Glomerular endothelial cell (primary cell): ENCODE measurements around the gene RBBP5. TPM values are rescaled to one million over a fixed set of nuclear protein-coding genes. Genes with fewer than 3 reads are reported as not detected.

Experiments
- DNase-seq: peaks from one replicate; pipeline ENCODE4 v3.0.0-alpha.2; 2011; ENCODE audit warnings: low read depth, low spot score; ENCODE audit errors: extremely low read depth
- total RNA-seq: library from RNA; depleted of rRNA; stranded (reverse); fragments of >200 nt; gene quantifications from 2 replicates; pipeline ENCODE4 v1.2.3, GENCODE V29; 2015

The RBBP5 gene
- total RNA-seq, 1 donor from 2014 or later, result 14.5 TPM

GRCh38 chr1:205058853-205059252 is 62.9 kb downstream of the RBBP5 start:
- DNase-seq, result no peak

- no peak for DNase-seq
These were observed 63.8 kb downstream of the RBBP5 start for GRCh38 chr1:205057808-205058575.

GRCh38 chr1:205056956-205057568 is 64.7 kb downstream of the RBBP5 start:
- DNase-seq, result no peak

- DNase-seq, result no peak
These were observed 65.6 kb downstream of the RBBP5 start for GRCh38 chr1:205056188-205056611.

GRCh38 chr1:205054013-205054412 is 67.8 kb downstream of the RBBP5 start:
- no peak for DNase-seq

GRCh38 chr1:205053296-205053695 is 68.5 kb downstream of the RBBP5 start:
- no peak for DNase-seq

- DNase-seq, result no peak
These were observed 69.1 kb downstream of the RBBP5 start for GRCh38 chr1:205052690-205053089.

GRCh38 chr1:205049479-205049878 is 72.3 kb downstream of the RBBP5 start:
- DNase-seq, result no peak

GRCh38 chr1:205048382-205048781 is 73.4 kb downstream of the RBBP5 start:
- no peak for DNase-seq

GRCh38 chr1:205047764-205048231 is 74.0 kb downstream of the RBBP5 start:
- DNase-seq, result no peak

GRCh38 chr1:205046870-205047269 is 74.9 kb downstream of the RBBP5 start:
- DNase-seq, result no peak

- no peak for DNase-seq
These were observed 76.6 kb downstream of the RBBP5 start for GRCh38 chr1:205045146-205045545.

- no peak for DNase-seq
These were observed 77.0 kb downstream of the RBBP5 start for GRCh38 chr1:205044741-205045140.

- DNase-seq, result no peak
These were observed 77.9 kb downstream of the RBBP5 start for GRCh38 chr1:205043866-205044265.

GRCh38 chr1:205042911-205043806 is 78.6 kb downstream of the RBBP5 start, which contains the start of gene CNTN2:
CNTN2 (plus strand) TSS chr1:205043212; CDS start chr1:205053186, 9,974 bp downstream.
- no peak for DNase-seq

GRCh38 chr1:205041998-205042910 is 79.5 kb downstream of the RBBP5 start:
- DNase-seq, result no peak

- DNase-seq, result no peak
These were observed 80.6 kb downstream of the RBBP5 start for GRCh38 chr1:205041001-205041715.

GRCh38 chr1:205038132-205038786 is 83.5 kb downstream of the RBBP5 start:
- DNase-seq, result no peak

GRCh38 chr1:205037539-205037938 is 84.2 kb downstream of the RBBP5 start:
- DNase-seq, result no peak
